ENCODE results near the gene ELF1. TPM values are rescaled to one million over a fixed set of nuclear protein-coding genes. Genes with fewer than 3 reads are reported as not detected.

The ELF1 gene
- total and polyA plus RNA-seq, 2 of the 8 experiments (the other 6 are each of a cell fraction or from before 2014, with no cell fraction given): 5.6 to 18.2 TPM

DNA sequence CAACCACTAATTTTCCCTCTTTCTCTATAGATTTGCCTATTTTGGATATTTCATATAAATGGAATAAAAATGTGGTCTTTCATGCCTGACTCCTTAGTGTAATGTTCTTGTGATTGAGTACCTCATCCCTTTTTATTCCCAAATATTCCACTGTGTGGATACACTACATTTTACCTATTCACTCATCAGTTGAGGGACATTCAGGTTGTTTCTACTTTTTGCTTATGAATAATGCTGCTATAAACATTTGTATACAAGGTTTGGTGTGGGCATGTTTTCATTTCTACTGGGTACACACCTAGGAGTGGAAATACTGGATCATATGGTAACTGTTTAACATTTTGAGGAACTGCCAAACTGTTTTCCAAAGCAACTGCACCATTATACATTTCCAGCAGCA, 37.1 kb upstream of the ELF1 start (continued):
- TF ChIP-seq, protein P1, sequence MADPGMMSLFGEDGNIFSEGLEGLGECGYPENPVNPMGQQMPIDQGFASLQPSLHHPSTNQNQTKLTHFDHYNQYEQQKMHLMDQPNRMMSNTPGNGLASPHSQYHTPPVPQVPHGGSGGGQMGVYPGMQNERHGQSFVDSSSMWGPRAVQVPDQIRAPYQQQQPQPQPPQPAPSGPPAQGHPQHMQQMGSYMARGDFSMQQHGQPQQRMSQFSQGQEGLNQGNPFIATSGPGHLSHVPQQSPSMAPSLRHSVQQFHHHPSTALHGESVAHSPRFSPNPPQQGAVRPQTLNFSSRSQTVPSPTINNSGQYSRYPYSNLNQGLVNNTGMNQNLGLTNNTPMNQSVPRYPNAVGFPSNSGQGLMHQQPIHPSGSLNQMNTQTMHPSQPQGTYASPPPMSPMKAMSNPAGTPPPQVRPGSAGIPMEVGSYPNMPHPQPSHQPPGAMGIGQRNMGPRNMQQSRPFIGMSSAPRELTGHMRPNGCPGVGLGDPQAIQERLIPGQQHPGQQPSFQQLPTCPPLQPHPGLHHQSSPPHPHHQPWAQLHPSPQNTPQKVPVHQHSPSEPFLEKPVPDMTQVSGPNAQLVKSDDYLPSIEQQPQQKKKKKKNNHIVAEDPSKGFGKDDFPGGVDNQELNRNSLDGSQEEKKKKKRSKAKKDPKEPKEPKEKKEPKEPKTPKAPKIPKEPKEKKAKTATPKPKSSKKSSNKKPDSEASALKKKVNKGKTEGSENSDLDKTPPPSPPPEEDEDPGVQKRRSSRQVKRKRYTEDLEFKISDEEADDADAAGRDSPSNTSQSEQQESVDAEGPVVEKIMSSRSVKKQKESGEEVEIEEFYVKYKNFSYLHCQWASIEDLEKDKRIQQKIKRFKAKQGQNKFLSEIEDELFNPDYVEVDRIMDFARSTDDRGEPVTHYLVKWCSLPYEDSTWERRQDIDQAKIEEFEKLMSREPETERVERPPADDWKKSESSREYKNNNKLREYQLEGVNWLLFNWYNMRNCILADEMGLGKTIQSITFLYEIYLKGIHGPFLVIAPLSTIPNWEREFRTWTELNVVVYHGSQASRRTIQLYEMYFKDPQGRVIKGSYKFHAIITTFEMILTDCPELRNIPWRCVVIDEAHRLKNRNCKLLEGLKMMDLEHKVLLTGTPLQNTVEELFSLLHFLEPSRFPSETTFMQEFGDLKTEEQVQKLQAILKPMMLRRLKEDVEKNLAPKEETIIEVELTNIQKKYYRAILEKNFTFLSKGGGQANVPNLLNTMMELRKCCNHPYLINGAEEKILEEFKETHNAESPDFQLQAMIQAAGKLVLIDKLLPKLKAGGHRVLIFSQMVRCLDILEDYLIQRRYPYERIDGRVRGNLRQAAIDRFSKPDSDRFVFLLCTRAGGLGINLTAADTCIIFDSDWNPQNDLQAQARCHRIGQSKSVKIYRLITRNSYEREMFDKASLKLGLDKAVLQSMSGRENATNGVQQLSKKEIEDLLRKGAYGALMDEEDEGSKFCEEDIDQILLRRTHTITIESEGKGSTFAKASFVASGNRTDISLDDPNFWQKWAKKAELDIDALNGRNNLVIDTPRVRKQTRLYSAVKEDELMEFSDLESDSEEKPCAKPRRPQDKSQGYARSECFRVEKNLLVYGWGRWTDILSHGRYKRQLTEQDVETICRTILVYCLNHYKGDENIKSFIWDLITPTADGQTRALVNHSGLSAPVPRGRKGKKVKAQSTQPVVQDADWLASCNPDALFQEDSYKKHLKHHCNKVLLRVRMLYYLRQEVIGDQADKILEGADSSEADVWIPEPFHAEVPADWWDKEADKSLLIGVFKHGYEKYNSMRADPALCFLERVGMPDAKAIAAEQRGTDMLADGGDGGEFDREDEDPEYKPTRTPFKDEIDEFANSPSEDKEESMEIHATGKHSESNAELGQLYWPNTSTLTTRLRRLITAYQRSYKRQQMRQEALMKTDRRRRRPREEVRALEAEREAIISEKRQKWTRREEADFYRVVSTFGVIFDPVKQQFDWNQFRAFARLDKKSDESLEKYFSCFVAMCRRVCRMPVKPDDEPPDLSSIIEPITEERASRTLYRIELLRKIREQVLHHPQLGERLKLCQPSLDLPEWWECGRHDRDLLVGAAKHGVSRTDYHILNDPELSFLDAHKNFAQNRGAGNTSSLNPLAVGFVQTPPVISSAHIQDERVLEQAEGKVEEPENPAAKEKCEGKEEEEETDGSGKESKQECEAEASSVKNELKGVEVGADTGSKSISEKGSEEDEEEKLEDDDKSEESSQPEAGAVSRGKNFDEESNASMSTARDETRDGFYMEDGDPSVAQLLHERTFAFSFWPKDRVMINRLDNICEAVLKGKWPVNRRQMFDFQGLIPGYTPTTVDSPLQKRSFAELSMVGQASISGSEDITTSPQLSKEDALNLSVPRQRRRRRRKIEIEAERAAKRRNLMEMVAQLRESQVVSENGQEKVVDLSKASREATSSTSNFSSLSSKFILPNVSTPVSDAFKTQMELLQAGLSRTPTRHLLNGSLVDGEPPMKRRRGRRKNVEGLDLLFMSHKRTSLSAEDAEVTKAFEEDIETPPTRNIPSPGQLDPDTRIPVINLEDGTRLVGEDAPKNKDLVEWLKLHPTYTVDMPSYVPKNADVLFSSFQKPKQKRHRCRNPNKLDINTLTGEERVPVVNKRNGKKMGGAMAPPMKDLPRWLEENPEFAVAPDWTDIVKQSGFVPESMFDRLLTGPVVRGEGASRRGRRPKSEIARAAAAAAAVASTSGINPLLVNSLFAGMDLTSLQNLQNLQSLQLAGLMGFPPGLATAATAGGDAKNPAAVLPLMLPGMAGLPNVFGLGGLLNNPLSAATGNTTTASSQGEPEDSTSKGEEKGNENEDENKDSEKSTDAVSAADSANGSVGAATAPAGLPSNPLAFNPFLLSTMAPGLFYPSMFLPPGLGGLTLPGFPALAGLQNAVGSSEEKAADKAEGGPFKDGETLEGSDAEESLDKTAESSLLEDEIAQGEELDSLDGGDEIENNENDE (IDR thresholded peaks at IDR 0.05; ENCODE audit: insufficient replicate concordance, low read length): no peak
- TF ChIP-seq RXRA (IDR thresholded peaks at IDR 0.05; ENCODE audit: insufficient read depth, low read depth, low read length) (no peak), NANOG (IDR thresholded peaks at IDR 0.05; ENCODE audit: insufficient read depth, low read depth, low read length, poor library complexity, severe bottlenecking) (no peak), EGR1 (IDR thresholded peaks at IDR 0.05; ENCODE audit: borderline replicate concordance, low read depth, low read length) (no peak), TCF12 (IDR thresholded peaks at IDR 0.05; ENCODE audit: low read depth, low read length) (no peak), EP300 (IDR thresholded peaks at IDR 0.05; ENCODE audit: borderline replicate concordance in 1 of 2, low read depth in 2 of 2, low read length in 2 of 2) (no peak)
